GM12875 (cell line): ENCODE measurements around the gene C3orf62.
"Not testable (repeated sequence)": the region's sequence is repeated elsewhere in the genome, so short reads cannot be mapped to it uniquely, and the experiment has no call there.

ENCODE experiments used
- H3K4me3 ChIP-seq: one replicate; pipeline ENCODE4 v1.5.1; 2011; ENCODE audit warnings: low read depth, low read length, control low read depth
- TF ChIP-seq, protein P1 (sequence below): IDR thresholded peaks from 2 replicates; pipeline ENCODE4 v1.5.1; 2011; ENCODE audit warnings: low read depth, mild to moderate bottlenecking, control low read depth, inconsistent platforms, low read length, moderate library complexity, borderline replicate concordance; ENCODE audit not compliant: insufficient read depth

The C3orf62 gene

DNA sequence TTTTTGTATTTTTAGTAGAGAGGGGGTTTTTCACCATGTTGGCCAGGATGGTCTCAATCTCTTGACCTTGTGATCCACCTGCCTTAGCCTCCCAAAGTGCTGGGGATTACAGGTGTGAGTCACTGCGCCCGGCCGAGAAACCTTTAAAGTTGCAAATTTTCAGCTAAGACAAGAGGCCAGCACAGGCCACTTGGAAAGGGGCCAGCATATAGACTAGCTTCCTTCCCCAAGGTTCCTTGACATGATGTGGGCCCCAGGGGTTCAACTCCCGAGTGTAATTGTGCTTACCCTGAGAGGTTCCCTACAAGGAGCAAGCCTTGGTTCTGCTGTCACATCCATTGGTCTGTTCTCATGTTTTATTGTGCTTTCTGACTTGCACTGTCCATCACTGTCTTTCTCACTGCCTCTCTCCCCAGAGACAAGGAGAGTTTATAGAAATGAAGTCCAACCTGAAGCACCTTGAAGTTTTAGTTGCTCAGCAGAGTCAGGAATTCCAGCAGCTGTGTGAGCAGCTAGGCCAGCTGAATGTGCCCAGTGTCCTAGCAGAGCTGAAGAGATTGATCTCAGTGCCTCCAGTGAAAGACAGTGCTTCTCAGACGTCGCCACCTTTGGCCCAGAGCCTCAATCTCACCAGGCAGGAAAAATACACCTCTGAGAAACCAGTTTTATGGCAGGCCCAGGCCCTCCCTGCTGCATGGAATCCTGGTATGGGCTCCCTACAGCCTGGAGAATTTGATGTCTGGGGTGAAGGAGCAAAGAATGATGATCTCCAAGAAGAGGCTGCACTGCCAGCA lies 21.1 kb downstream of the C3orf62 start:
- TF ChIP-seq, protein P1, sequence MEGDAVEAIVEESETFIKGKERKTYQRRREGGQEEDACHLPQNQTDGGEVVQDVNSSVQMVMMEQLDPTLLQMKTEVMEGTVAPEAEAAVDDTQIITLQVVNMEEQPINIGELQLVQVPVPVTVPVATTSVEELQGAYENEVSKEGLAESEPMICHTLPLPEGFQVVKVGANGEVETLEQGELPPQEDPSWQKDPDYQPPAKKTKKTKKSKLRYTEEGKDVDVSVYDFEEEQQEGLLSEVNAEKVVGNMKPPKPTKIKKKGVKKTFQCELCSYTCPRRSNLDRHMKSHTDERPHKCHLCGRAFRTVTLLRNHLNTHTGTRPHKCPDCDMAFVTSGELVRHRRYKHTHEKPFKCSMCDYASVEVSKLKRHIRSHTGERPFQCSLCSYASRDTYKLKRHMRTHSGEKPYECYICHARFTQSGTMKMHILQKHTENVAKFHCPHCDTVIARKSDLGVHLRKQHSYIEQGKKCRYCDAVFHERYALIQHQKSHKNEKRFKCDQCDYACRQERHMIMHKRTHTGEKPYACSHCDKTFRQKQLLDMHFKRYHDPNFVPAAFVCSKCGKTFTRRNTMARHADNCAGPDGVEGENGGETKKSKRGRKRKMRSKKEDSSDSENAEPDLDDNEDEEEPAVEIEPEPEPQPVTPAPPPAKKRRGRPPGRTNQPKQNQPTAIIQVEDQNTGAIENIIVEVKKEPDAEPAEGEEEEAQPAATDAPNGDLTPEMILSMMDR: no peak

DNA sequence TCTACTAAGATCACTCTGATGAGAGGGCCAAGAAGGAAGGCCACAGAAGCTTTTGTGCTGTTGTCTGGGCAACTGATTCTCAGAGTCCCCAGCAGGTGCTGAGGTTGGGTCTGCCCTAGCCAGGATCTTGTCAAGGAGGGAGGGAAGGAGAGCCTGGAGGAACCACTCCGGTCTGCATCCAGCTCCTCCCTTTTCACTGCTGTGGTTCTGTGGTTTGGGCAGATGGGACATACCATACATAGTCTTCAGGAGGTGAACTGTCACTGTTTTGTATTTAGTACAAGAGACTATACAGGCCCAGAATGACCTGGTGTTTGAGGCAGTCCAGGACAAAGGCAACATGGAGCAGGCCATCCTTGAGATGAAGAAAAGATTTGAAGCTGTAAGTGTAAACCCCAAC lies 21.9 kb downstream of the C3orf62 start:
- no peak overlapping the region for H3K4me3 ChIP-seq
- TF ChIP-seq, protein P1: no peak

More for the DNA sequence above, 21.1 kb downstream of the C3orf62 start:
- no peak overlapping the region for H3K4me3 ChIP-seq

DNA sequence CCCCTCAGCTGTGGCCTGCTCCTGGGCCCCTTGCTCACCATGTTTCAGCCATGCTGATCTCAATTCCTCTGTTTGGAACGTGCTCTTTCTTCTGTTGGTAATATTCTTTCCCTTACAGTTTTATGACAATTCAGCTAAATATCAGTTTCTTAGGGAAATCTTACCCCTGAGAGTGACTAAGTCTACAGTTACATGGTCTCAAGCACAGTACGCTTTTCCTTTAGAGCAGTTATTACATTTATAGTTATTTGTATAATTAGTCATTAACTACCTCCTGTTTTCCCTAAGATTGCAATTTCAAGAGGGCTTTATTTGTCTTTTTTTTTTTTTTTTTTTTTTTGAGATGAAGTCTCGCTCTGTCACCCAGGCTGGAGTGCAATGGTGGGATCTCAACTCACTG lies 23.5 kb downstream of the C3orf62 start:
- no peak overlapping the region for H3K4me3 ChIP-seq
- TF ChIP-seq, protein P1: no peak

DNA sequence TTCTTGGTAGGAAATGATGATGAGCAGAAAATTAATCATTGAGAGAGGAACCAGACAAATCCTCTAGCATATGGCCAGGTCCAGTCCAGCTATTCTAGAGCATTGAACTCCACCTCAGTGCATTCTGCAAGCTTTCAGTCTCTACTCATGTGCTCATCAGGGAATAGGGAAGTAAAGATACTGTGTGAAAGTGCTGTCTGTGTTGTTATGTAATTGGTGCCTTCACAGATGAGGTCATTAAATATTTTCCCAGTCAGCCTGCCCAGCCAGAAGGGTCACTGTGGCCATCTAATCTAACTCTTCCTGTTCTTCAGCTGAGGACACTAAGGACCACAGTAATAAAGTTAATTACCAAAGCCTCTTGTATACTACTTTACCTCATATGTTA lies 28.2 kb downstream of the C3orf62 start:
- H3K4me3 ChIP-seq: no peak overlapping the region

DNA sequence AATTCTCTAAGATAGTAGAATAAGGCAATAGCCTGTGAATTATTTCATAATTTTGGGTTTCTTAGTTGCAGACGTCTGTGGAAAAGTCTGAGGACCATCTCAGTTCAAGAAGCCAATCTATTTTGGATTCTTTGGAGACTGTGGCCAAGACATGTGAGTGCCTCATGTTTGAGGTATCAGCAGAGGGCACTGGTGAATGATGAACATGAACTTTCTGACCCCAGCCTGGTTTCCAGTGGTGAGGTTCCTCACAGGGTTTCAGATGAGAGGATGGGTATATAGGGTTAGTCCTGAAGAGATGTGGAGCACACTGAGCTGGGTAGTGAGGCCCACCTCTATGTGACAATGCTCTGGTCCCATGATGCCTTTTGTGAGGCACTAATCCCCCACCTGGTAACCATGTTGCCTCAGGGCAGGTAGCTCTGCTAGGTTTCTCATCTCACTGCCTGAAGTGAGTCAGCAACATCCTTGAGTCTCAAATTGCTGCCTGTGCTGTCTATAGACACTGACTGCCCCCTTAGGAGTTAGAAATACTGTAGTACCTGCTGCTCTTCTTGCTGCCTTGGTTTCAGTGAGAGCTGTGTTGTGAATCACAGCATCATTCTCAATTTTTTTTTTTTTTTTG lies 32.3 kb downstream of the C3orf62 start:
- TF ChIP-seq, protein P1: no peak
- no peak overlapping the region for H3K4me3 ChIP-seq

More for the DNA sequence above, 28.2 kb downstream of the C3orf62 start:
- TF ChIP-seq, protein P1: no peak

DNA sequence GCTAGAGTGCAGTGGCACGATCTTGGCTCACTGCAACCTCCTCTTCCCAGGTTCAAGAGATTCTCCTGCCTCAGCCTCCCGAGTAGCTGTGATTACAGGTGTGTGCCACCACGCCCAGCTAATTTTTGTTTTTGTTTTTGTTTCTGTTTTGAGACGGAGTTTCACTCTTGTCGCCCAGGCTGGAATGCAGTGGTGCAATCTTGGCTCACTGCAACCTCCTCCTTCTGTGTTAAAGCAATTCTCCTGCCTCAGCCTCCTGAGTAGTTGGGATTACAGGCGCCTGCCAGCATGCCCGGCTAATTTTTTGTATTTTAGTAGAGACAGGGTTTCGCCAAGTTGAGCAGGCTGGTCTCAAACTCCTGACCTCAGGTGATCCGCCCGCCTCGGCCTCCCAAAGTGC lies 36.9 kb downstream of the C3orf62 start:
- not testable (repeated sequence) for H3K4me3 ChIP-seq

DNA sequence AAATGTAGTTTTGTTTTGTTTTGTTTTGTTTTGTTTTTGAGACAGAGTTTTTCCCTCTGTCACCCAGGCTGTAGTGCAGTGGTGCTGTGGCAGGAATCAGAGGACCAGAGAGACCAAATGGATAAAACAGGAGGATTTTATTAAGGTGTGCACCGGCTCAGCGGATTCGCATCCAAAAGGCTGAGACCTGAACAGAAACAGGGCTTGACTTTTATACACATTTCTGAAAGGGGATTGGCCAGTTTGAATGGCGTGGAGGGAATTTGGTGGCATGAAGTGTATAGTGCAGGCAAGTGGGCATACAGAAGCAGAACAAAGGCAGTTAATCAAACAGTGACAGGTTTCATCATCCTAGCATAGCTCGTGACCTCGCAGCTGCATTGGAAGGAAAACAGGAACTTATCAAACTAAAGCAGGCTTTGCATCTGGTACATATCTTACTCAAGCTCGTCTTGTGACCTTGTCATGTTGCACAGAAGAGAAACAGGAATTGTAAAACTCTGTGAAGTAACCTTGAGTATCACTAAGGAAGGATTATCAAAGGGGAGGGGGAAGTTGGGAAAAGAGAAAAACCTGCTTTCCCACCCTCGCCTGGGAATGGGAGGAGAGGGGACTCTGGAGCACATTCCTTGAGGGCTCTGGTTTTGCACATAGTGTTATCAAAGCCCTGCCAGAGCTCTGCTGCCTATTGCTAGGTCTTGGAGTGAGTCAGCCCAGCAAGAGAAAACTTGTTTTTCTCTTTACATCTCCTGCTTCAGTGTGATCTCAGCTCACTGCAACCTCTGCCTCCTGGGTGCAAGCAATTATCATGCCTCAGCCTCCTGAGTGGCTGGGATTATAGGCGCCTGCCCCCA lies 38.5 kb downstream of the C3orf62 start:
- TF ChIP-seq, protein P1: no peak
- no peak overlapping the region for H3K4me3 ChIP-seq
